Stimulated activated naive CD8-positive, alpha-beta T cell treated with anti-CD3 and anti-CD28 coated beads, Interleukin-15, Interleukin-2, amounts not matched to agents 100 ng/mL and 50 ng/mL, for 24 hours (primary cell): ENCODE measurements around the gene GALNT6.

Experiments used
- H3K27ac Mint-ChIP-seq: one replicate; pipeline ENCODE4 v1.8.0; 2021; ENCODE audit warnings: mild to moderate bottlenecking, mixed read lengths
- H3K27me3 Mint-ChIP-seq: one replicate; pipeline ENCODE4 v1.8.0; 2021; ENCODE audit warnings: mixed read lengths
- H3K36me3 Mint-ChIP-seq: one replicate; pipeline ENCODE4 v1.8.0; 2021; ENCODE audit warnings: low read depth, mixed read lengths
- H3K4me1 Mint-ChIP-seq: one replicate; pipeline ENCODE4 v1.8.0; 2021; ENCODE audit warnings: low read depth, mixed read lengths
- H3K4me3 Mint-ChIP-seq: one replicate; pipeline ENCODE4 v1.8.0; 2021; ENCODE audit warnings: mild to moderate bottlenecking, mixed read lengths
- H3K9me3 Mint-ChIP-seq: one replicate; pipeline ENCODE4 v1.8.0; 2021; ENCODE audit warnings: mixed read lengths

Gene GALNT6

GRCh38 chr12:51361161-51362016 lies 29.8 kb downstream of the GALNT6 start:
- H3K27ac Mint-ChIP-seq, result no peak overlapping the region
- no peaks in the 10 kb centered on the region for H3K9me3 Mint-ChIP-seq
- H3K4me1 Mint-ChIP-seq, result peaks cover 19% of the 10 kb centered on the region
- no peak overlapping the region for H3K4me3 Mint-ChIP-seq
- H3K36me3 Mint-ChIP-seq, result peaks cover 57% of the 10 kb centered on the region
- H3K27me3 Mint-ChIP-seq, result no peaks in the 10 kb centered on the region

- Mint-ChIP-seq H3K4me3 (no peak overlapping the region), H3K27ac (no peak overlapping the region), H3K4me1 (peaks cover 19% of the 10 kb centered on the region), H3K9me3 (no peaks in the 10 kb centered on the region), H3K27me3 (no peaks in the 10 kb centered on the region), H3K36me3 (peaks cover 60% of the 10 kb centered on the region)
These were observed 30.9 kb downstream of the GALNT6 start for GRCh38 chr12:51360315-51360714.

GRCh38 chr12:51359851-51360250 lies 31.4 kb downstream of the GALNT6 start:
- Mint-ChIP-seq H3K9me3 (no peaks in the 10 kb centered on the region), H3K36me3 (peaks cover 58% of the 10 kb centered on the region), H3K27ac (no peak overlapping the region), H3K4me3 (no peak overlapping the region), H3K4me1 (peaks cover 19% of the 10 kb centered on the region), H3K27me3 (no peaks in the 10 kb centered on the region)

- Mint-ChIP-seq H3K4me1 (peaks cover 19% of the 10 kb centered on the region), H3K4me3 (no peak overlapping the region), H3K36me3 (peaks cover 54% of the 10 kb centered on the region), H3K27me3 (no peaks in the 10 kb centered on the region), H3K9me3 (no peaks in the 10 kb centered on the region), H3K27ac (no peak overlapping the region)
These were observed 32.7 kb downstream of the GALNT6 start for GRCh38 chr12:51358496-51358895.

- H3K9me3 Mint-ChIP-seq, result no peaks in the 10 kb centered on the region
- H3K4me1 Mint-ChIP-seq, result peaks cover 19% of the 10 kb centered on the region
- H3K4me3 Mint-ChIP-seq, result peak overlapping the region; percentile 41
- no peaks in the 10 kb centered on the region for H3K27me3 Mint-ChIP-seq
- H3K27ac Mint-ChIP-seq, result peak overlapping the region; percentile 79
- H3K36me3 Mint-ChIP-seq, result peaks cover 50% of the 10 kb centered on the region
These were observed 33.7 kb downstream of the GALNT6 start for GRCh38 chr12:51357374-51358047.

- Mint-ChIP-seq H3K4me1 (peaks cover 3% of the 10 kb centered on the region), H3K27ac (no peak overlapping the region), H3K27me3 (no peaks in the 10 kb centered on the region), H3K4me3 (no peak overlapping the region), H3K36me3 (peaks cover 8% of the 10 kb centered on the region), H3K9me3 (no peaks in the 10 kb centered on the region)
These were observed 39.2 kb downstream of the GALNT6 start for GRCh38 chr12:51351913-51352532.

GRCh38 chr12:51349026-51349425 lies 42.2 kb downstream of the GALNT6 start:
- Mint-ChIP-seq H3K27ac (no peak overlapping the region), H3K4me1 (peaks cover 10% of the 10 kb centered on the region)

GRCh38 chr12:51348116-51348515 lies 43.1 kb downstream of the GALNT6 start:
- no peak overlapping the region for H3K27ac Mint-ChIP-seq
- H3K27me3 Mint-ChIP-seq, result no peaks in the 10 kb centered on the region
- no peak overlapping the region for H3K4me3 Mint-ChIP-seq
- peaks cover 17% of the 10 kb centered on the region for H3K4me1 Mint-ChIP-seq
- no peaks in the 10 kb centered on the region for H3K9me3 Mint-ChIP-seq
- H3K36me3 Mint-ChIP-seq, result no peaks in the 10 kb centered on the region

More at GRCh38 chr12:51349026-51349425, 42.2 kb downstream of the GALNT6 start:
- Mint-ChIP-seq H3K27me3 (no peaks in the 10 kb centered on the region), H3K4me3 (no peak overlapping the region), H3K36me3 (no peaks in the 10 kb centered on the region), H3K9me3 (no peaks in the 10 kb centered on the region)

GRCh38 chr12:51346581-51346980 lies 44.6 kb downstream of the GALNT6 start, which contains the start of gene CELA1:
CELA1 (minus strand) TSS chr12:51346679; CDS start chr12:51346638, 41 bp downstream.
- no peaks in the 10 kb centered on the region for H3K9me3 Mint-ChIP-seq
- peaks cover 32% of the 10 kb centered on the region for H3K4me1 Mint-ChIP-seq

GRCh38 chr12:51345681-51346080 lies 45.5 kb downstream of the GALNT6 start:
- Mint-ChIP-seq H3K36me3 (no peaks in the 10 kb centered on the region), H3K27ac (no peak overlapping the region), H3K9me3 (no peaks in the 10 kb centered on the region), H3K4me3 (no peak overlapping the region), H3K27me3 (no peaks in the 10 kb centered on the region), H3K4me1 (peaks cover 39% of the 10 kb centered on the region)

More at GRCh38 chr12:51346581-51346980, 44.6 kb downstream of the GALNT6 start, which contains the start of gene CELA1:
- Mint-ChIP-seq H3K27ac (peak within 1 kb of the TSS; percentile 3), H3K36me3 (no peaks in the 10 kb centered on the region), H3K4me3 (no peak within 1 kb of the TSS), H3K27me3 (no peaks in the 10 kb centered on the region)

- H3K4me3 Mint-ChIP-seq, result no peak overlapping the region
These were observed 48.0 kb downstream of the GALNT6 start for GRCh38 chr12:51343201-51343600.

GRCh38 chr12:51342416-51342815 lies 48.8 kb downstream of the GALNT6 start:
- H3K27me3 Mint-ChIP-seq, result no peaks in the 10 kb centered on the region
- H3K4me3 Mint-ChIP-seq, result no peak overlapping the region
- peak overlapping the region; percentile 65 for H3K27ac Mint-ChIP-seq
- H3K36me3 Mint-ChIP-seq, result no peaks in the 10 kb centered on the region
- H3K4me1 Mint-ChIP-seq, result peaks cover 39% of the 10 kb centered on the region
- no peaks in the 10 kb centered on the region for H3K9me3 Mint-ChIP-seq

More at GRCh38 chr12:51343201-51343600, 48.0 kb downstream of the GALNT6 start:
- H3K36me3 Mint-ChIP-seq, result no peaks in the 10 kb centered on the region
- H3K4me1 Mint-ChIP-seq, result peaks cover 39% of the 10 kb centered on the region
- H3K9me3 Mint-ChIP-seq, result no peaks in the 10 kb centered on the region
- H3K27ac Mint-ChIP-seq, result no peak overlapping the region
- H3K27me3 Mint-ChIP-seq, result no peaks in the 10 kb centered on the region

- Mint-ChIP-seq H3K4me3 (no peak overlapping the region), H3K36me3 (no peaks in the 10 kb centered on the region), H3K4me1 (peaks cover 39% of the 10 kb centered on the region), H3K27me3 (no peaks in the 10 kb centered on the region), H3K9me3 (no peaks in the 10 kb centered on the region), H3K27ac (peak overlapping the region; percentile 39)
These were observed 49.8 kb downstream of the GALNT6 start for GRCh38 chr12:51341251-51342007.

- Mint-ChIP-seq H3K27ac (no peak overlapping the region), H3K36me3 (no peaks in the 10 kb centered on the region), H3K4me1 (peaks cover 31% of the 10 kb centered on the region), H3K9me3 (no peaks in the 10 kb centered on the region), H3K27me3 (no peaks in the 10 kb centered on the region), H3K4me3 (no peak overlapping the region)
These were observed 51.5 kb downstream of the GALNT6 start for GRCh38 chr12:51339750-51340149.
